H9 (cell line): ENCODE results near the gene MGAT5. TPM values are rescaled to one million over a fixed set of nuclear protein-coding genes. Genes with fewer than 3 reads are reported as not detected.
A peak's percentile ranks its signal among the peaks of the same experiment; 100 is the strongest.

Experiments used
- DNase-seq: peaks from one replicate; pipeline ENCODE4 v3.0.0-alpha.2; 2017
- H2AFZ ChIP-seq: one replicate; pipeline ENCODE4 v1.6.1; 2013; ENCODE audit warnings: mild to moderate bottlenecking, low read length, control low read depth, moderate library complexity
- H2AK5ac ChIP-seq: 2 replicates; pipeline ENCODE4 v1.6.1; 2013; ENCODE audit warnings: low read length, control low read depth, mixed read lengths; ENCODE audit not compliant: insufficient read length
- H2BK120ac ChIP-seq: one replicate; pipeline ENCODE4 v1.6.1; 2013; ENCODE audit warnings: low read depth, mild to moderate bottlenecking, low read length, control low read depth, inconsistent platforms; ENCODE audit not compliant: poor library complexity, severe bottlenecking
- H2BK12ac ChIP-seq: 2 replicates; pipeline ENCODE4 v1.6.1; 2013; ENCODE audit warnings: low read length, control low read depth, mixed read lengths, low read depth; ENCODE audit not compliant: insufficient read length
- H2BK15ac ChIP-seq: 2 replicates; pipeline ENCODE4 v1.6.1; 2013; ENCODE audit warnings: low read depth, low read length, control low read depth
- H2BK20ac ChIP-seq: one replicate; pipeline ENCODE4 v1.6.1; 2013; ENCODE audit warnings: low read depth, mild to moderate bottlenecking, low read length, control low read depth, inconsistent platforms; ENCODE audit not compliant: poor library complexity, severe bottlenecking
- H2BK5ac ChIP-seq: 2 replicates; pipeline ENCODE4 v1.6.1; 2013; ENCODE audit warnings: low read length, control low read depth, mixed read lengths; ENCODE audit not compliant: insufficient read length
- H3K14ac ChIP-seq: 2 replicates; pipeline ENCODE4 v1.6.1; 2013; ENCODE audit warnings: low read length, control low read depth; ENCODE audit not compliant: insufficient read depth
- H3K18ac ChIP-seq: 2 replicates; pipeline ENCODE4 v1.6.1; 2013; ENCODE audit warnings: low read depth, mild to moderate bottlenecking, mixed read lengths, low read length, control low read depth; ENCODE audit not compliant: insufficient read length
- H3K23ac ChIP-seq: 2 replicates; pipeline ENCODE4 v1.6.1; 2013; ENCODE audit warnings: low read length, control low read depth, mixed read lengths, low read depth; ENCODE audit not compliant: insufficient read length
- H3K23me2 ChIP-seq: 2 replicates; pipeline ENCODE4 v1.6.1; 2013; ENCODE audit warnings: low read depth, mild to moderate bottlenecking, mixed read lengths, low read length, control low read depth; ENCODE audit not compliant: insufficient read length, poor library complexity, severe bottlenecking
- H3K27ac ChIP-seq: 2 replicates; pipeline ENCODE4 v1.5.1; 2013; ENCODE audit warnings: low read length, control low read depth, mixed read lengths, low read depth; ENCODE audit not compliant: insufficient read length
- H3K27me3 ChIP-seq: 2 replicates; pipeline ENCODE4 v1.6.1; 2013; ENCODE audit warnings: low read length, control low read depth, inconsistent platforms; ENCODE audit not compliant: insufficient read depth
- H3K4ac ChIP-seq: 2 replicates; pipeline ENCODE4 v1.6.1; 2013; ENCODE audit warnings: low read depth, mild to moderate bottlenecking, control low read depth, inconsistent platforms, low read length, moderate library complexity
- H3K4me1 ChIP-seq: 2 replicates; pipeline ENCODE4 v1.6.1; 2013; ENCODE audit warnings: low read length, control low read depth, inconsistent platforms; ENCODE audit not compliant: insufficient read depth
- H3K4me2 ChIP-seq: 2 replicates; pipeline ENCODE4 v1.6.1; 2013; ENCODE audit warnings: low read length, control low read depth, mixed read lengths; ENCODE audit not compliant: insufficient read length, insufficient read depth
- H3K56ac ChIP-seq: 2 replicates; pipeline ENCODE4 v1.6.1; 2013; ENCODE audit warnings: low read depth, mild to moderate bottlenecking, mixed read lengths, low read length, control low read depth; ENCODE audit not compliant: insufficient read length
- H3K79me1 ChIP-seq: 2 replicates; pipeline ENCODE4 v1.6.1; 2013; ENCODE audit warnings: low read depth, mild to moderate bottlenecking, moderate library complexity, low read length, control low read depth, inconsistent platforms; ENCODE audit not compliant: insufficient read depth, poor library complexity, severe bottlenecking
- H3K79me2 ChIP-seq: 2 replicates; pipeline ENCODE4 v1.6.1; 2013; ENCODE audit warnings: low read length, control low read depth, inconsistent platforms; ENCODE audit not compliant: insufficient read depth
- H3K9ac ChIP-seq: 2 replicates; pipeline ENCODE4 v1.6.1; 2013; ENCODE audit warnings: low read length, control low read depth, mixed read lengths; ENCODE audit not compliant: insufficient read length; ENCODE audit errors: extremely low read depth
- H3K9me3 ChIP-seq: one replicate; pipeline ENCODE4 v1.6.1; 2013; ENCODE audit warnings: low read depth, low read length, inconsistent platforms; ENCODE audit not compliant: control insufficient read depth
- H3T11ph ChIP-seq: one replicate; pipeline ENCODE4 v1.6.1; 2013; ENCODE audit warnings: mild to moderate bottlenecking, low read length, control low read depth, inconsistent platforms
- H4K20me1 ChIP-seq: one replicate; pipeline ENCODE4 v1.6.1; 2013; ENCODE audit not compliant: control insufficient read depth, insufficient read length, insufficient read depth
- H4K5ac ChIP-seq: 2 replicates; pipeline ENCODE4 v1.6.1; 2013; ENCODE audit warnings: low read depth, mild to moderate bottlenecking, mixed read lengths, low read length, control low read depth; ENCODE audit not compliant: insufficient read length
- H4K8ac ChIP-seq: replicated peaks from 2 replicates; pipeline ENCODE4 v1.6.1; 2013; ENCODE audit warnings: low read length, control low read depth, mixed read lengths, low read depth; ENCODE audit not compliant: insufficient read length
- H4K91ac ChIP-seq: 2 replicates; pipeline ENCODE4 v1.6.1; 2013; ENCODE audit warnings: low read depth, mild to moderate bottlenecking, moderate library complexity, mixed read lengths, low read length, control low read depth; ENCODE audit not compliant: insufficient read length
- H3K27ac Mint-ChIP-seq, 3 experiments: 2 replicates in 2 of 3; 3 replicates in 1 of 3; pipeline ENCODE4 v1.8.0; 2020 to 2021; ENCODE audit warnings: mixed read lengths in 3 of 3, mild to moderate bottlenecking in 1 of 3, moderate library complexity in 1 of 3
- H3K27me3 Mint-ChIP-seq: 2 replicates; pipeline ENCODE4 v1.8.0; 2021; ENCODE audit warnings: low read depth, mild to moderate bottlenecking, moderate library complexity, mixed read lengths
- H3K36me3 Mint-ChIP-seq, 3 experiments: 2 replicates in 2 of 3; 3 replicates in 1 of 3; pipeline ENCODE4 v1.8.0; 2020 to 2021; ENCODE audit warnings: low read depth in 3 of 3, mixed read lengths in 3 of 3; ENCODE audit not compliant: insufficient read depth in 1 of 3
- H3K4me1 Mint-ChIP-seq, 2 experiments: 2 replicates each; pipeline ENCODE4 v1.8.0; 2020; ENCODE audit warnings: mixed read lengths in 2 of 2
- H3K4me3 Mint-ChIP-seq, 2 experiments: 2 replicates in 1 of 2; 3 replicates in 1 of 2; pipeline ENCODE4 v1.8.0; 2020 to 2021; ENCODE audit warnings: mild to moderate bottlenecking in 2 of 2, mixed read lengths in 2 of 2, moderate library complexity in 1 of 2
- H3K9me3 Mint-ChIP-seq, 2 experiments: 2 replicates in 1 of 2; 3 replicates in 1 of 2; pipeline ENCODE4 v1.8.0; 2020; ENCODE audit warnings: mild to moderate bottlenecking in 2 of 2, mixed read lengths in 2 of 2, moderate library complexity in 1 of 2
- CTCF ChIP-seq: fragments of 200-600 bp; sonication (generic); conservative IDR thresholded peaks from 3 replicates; pipeline ENCODE4 v1.8.0; 2021; ENCODE audit warnings: antibody characterized with exemption, mild to moderate bottlenecking
- WGBS: extraction: QIAGEN DNeasy Blood & Tissue Kit; methylation state at CpG from one replicate; pipeline ENCODE4 v1.1.7; 2013; ENCODE audit warnings: missing lambda C conversion rate, low lambda C conversion rate, mixed read lengths; ENCODE audit not compliant: insufficient read length; ENCODE audit errors: extremely low coverage; 5-methylcytosine and 5-hydroxymethylcytosine counted together
- total RNA-seq: library from RNA; stranded (reverse); gene quantifications from 2 replicates; pipeline ENCODE4 v1.2.1, GENCODE V29; 2021

The MGAT5 gene
- total RNA-seq, 1 experiment from 2014 or later = 25.7 TPM

GRCh38 chr2:134319596-134320254 lies 65.9 kb downstream of the MGAT5 start:
- Histone ChIP-seq H3K79me1 (no peaks in the 10 kb centered on the region), H2BK12ac (no peak overlapping the region), H3K14ac (no peak overlapping the region), H3K79me2 (no peaks in the 10 kb centered on the region), H3K4ac (no peak overlapping the region), H3K9me3 (no peaks in the 10 kb centered on the region), H2AK5ac (no peak overlapping the region), H3K9ac (no peak overlapping the region), H3K23ac (no peak overlapping the region), H2BK120ac (no peak overlapping the region), H4K8ac (no peak overlapping the region), H3K27me3 (no peaks in the 10 kb centered on the region), H2AFZ (no peak overlapping the region), H4K5ac (no peak overlapping the region), H3K56ac (no peak overlapping the region), H4K91ac (no peak overlapping the region), H3K18ac (no peak overlapping the region), H4K20me1 (no peaks in the 10 kb centered on the region), H2BK20ac (no peak overlapping the region), H3K4me1 (peaks cover 7% of the 10 kb centered on the region), H3K23me2 (no peaks in the 10 kb centered on the region), H2BK5ac (no peak overlapping the region), H3K27ac (no peak overlapping the region), H3K4me2 (peak overlapping the region; percentile 27), H3T11ph (no peak overlapping the region), H2BK15ac (no peak overlapping the region)
- no peak for TF ChIP-seq CTCF
- H3K27me3 Mint-ChIP-seq = no peaks in the 10 kb centered on the region
- peaks cover 25 to 32% (median 26%) of the 10 kb centered on the region in 3 experiments for H3K36me3 Mint-ChIP-seq
- H3K4me1 Mint-ChIP-seq = peaks cover 12 to 23% of the 10 kb centered on the region in 2 experiments
- peaks cover 0 to 3% of the 10 kb centered on the region in 2 experiments; a peak in 1 of 5 replicates for H3K9me3 Mint-ChIP-seq
- peak overlapping the region in 2 of 3 experiments; percentile 32 to 84; a peak in 2 of 7 replicates for H3K27ac Mint-ChIP-seq
- no peak overlapping the region for H3K4me3 Mint-ChIP-seq
- WGBS = no CpG with 5 or more reads among the region's 2 CpGs
- DNase-seq = no peak
